Subcutaneous abdominal adipose tissue (tissue), 5 donors: ENCODE data around the gene MBLAC1.
A peak's percentile ranks its signal among the peaks of the same experiment; 100 is the strongest.

ENCODE experiments used
- H3K27ac ChIP-seq: one replicate; pipeline ENCODE4 v1.7.0; 2013; ENCODE audit warnings: low read depth, mild to moderate bottlenecking, inconsistent platforms, low read length, moderate library complexity
- H3K27me3 ChIP-seq, 5 donors: one replicate each; pipeline ENCODE4 v1.7.0; 2013; ENCODE audit warnings: low read length in 5 of 5, inconsistent platforms in 1 of 5; ENCODE audit not compliant: control insufficient read depth in 5 of 5, insufficient read depth in 4 of 5
- H3K36me3 ChIP-seq, 5 donors: one replicate each; pipeline ENCODE4 v1.7.0; 2013; ENCODE audit warnings: low read length in 5 of 5; ENCODE audit not compliant: control insufficient read depth in 5 of 5, insufficient read depth in 5 of 5
- H3K4me1 ChIP-seq, 5 donors: one replicate each; pipeline ENCODE4 v1.7.0; 2013; ENCODE audit warnings: low read length in 5 of 5, mild to moderate bottlenecking in 3 of 5, moderate library complexity in 1 of 5; ENCODE audit not compliant: control insufficient read depth in 5 of 5, insufficient read depth in 5 of 5
- H3K4me3 ChIP-seq, 5 donors: one replicate each; pipeline ENCODE4 v1.7.0; 2013; ENCODE audit warnings: low read length in 5 of 5, low read depth in 1 of 5
- H3K9ac ChIP-seq, 5 donors: one replicate each; pipeline ENCODE4 v1.7.0; 2013; ENCODE audit warnings: low read length in 5 of 5, mild to moderate bottlenecking in 4 of 5, moderate library complexity in 3 of 5
- H3K9me3 ChIP-seq, 5 donors: one replicate each; pipeline ENCODE4 v1.7.0; 2013; ENCODE audit warnings: low read length in 5 of 5; ENCODE audit not compliant: control insufficient read depth in 5 of 5
- donor health status: healthy.
- donor health status: healthy.
- donor health status: healthy.
- donor health status: healthy.
- donor health status: healthy.

The MBLAC1 gene

DNA sequence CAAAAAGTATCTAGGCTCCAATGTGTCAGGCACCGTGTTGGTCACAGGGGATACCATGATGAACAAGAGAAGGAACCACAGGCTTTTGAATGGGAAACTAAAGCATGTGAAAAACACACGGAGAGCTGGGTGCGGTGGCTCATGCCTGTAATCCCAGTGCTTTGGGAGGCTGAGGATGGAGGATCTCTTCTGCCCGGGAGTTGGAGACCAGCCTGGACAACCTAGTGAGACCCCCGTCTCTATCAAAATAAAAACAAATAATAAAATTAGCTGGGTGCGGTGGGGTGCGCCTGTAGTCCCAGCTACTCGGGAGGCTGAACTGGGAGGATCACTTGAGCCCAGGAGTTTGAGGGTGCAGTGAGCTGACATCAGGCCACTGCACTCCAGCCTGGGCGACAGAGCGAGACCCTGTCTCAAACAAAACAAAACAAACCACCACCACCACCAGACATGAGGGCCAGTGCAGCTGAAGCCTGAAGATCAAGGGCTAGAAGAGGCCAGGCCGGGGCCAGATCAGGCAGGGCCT lies 38.6 kb upstream of the MBLAC1 start:
- Histone ChIP-seq H3K9me3 (no peaks in the 10 kb centered on the region), H3K4me3 (peak overlapping the region; percentile 72 to 96 (median 91)), H3K4me1 (peaks cover 8 to 32% (median 21%) of the 10 kb centered on the region in 5 donors), H3K9ac (peak overlapping the region; percentile 57 to 94 (median 89)), H3K27ac (peak overlapping the region; percentile 87), H3K36me3 (peaks cover 6 to 30% (median 29%) of the 10 kb centered on the region in 5 donors), H3K27me3 (no peaks in the 10 kb centered on the region)

GRCh38 chr7:100088621-100089457 lies 37.9 kb upstream of the MBLAC1 start, which contains the start of gene COPS6:
TSS of gene COPS6 (plus strand) at chr7:100088969. CDS start at chr7:100088991, 22 bp downstream.
- no peaks in the 10 kb centered on the region for H3K9me3 ChIP-seq
- H3K4me1 ChIP-seq: peaks cover 10 to 39% (median 28%) of the 10 kb centered on the region in 5 donors
- peak within 1 kb of the TSS; percentile 57 to 94 (median 89) for H3K9ac ChIP-seq
- H3K27me3 ChIP-seq: no peaks in the 10 kb centered on the region
- peak within 1 kb of the TSS; percentile 87 for H3K27ac ChIP-seq
- H3K4me3 ChIP-seq: peak within 1 kb of the TSS; percentile 89 to 96 (median 94)
- peaks cover 6 to 37% (median 35%) of the 10 kb centered on the region in 5 donors for H3K36me3 ChIP-seq

DNA sequence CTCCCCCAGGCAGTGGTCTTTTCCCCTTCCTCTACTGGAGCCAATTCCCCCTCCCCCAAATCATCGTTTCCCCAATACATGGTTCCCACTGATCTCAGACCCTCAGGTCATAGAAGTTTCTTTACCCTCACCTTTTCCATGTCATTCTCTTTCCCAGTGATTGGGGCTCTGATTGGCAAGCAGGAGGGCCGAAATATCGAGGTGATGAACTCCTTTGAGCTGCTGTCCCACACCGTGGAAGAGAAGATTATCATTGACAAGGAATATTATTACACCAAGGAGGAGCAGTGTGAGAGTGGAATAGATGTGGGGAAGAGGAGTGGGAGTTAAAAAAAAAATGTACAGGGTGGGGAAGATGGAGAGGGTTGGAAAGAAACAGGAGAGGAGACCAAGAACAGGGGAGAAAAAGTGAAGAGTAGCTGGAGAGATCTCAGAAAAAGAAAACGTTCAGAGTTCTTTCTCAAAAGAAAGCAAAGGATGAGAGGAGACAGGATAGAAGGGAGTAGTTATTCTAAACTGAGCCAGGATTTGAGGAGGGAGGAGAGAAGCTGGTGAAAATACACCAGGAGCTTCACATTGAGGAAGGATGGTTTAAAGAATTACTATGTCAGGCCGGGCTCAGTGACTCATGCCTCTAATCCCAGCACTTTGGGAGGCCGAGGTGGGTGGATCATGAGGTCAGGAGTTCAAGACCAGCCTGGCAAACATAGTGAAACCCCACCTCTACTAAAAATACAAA lies 37.1 kb upstream of the MBLAC1 start:
- peaks cover 6 to 45% (median 43%) of the 10 kb centered on the region in 5 donors for H3K36me3 ChIP-seq
- no peaks in the 10 kb centered on the region for H3K27me3 ChIP-seq
- no peaks in the 10 kb centered on the region for H3K9me3 ChIP-seq
- peak overlapping the region; percentile 46 for H3K27ac ChIP-seq
- peak overlapping the region; percentile 12 to 94 (median 87) for H3K9ac ChIP-seq
- H3K4me3 ChIP-seq: peak overlapping the region; percentile 89 to 96 (median 94)
- peaks cover 10 to 45% (median 34%) of the 10 kb centered on the region in 5 donors for H3K4me1 ChIP-seq

- Histone ChIP-seq H3K9ac (no peak overlapping the region), H3K27ac (no peak overlapping the region), H3K4me1 (peaks cover 10 to 45% (median 34%) of the 10 kb centered on the region in 5 donors), H3K9me3 (no peaks in the 10 kb centered on the region), H3K27me3 (no peaks in the 10 kb centered on the region), H3K4me3 (no peak overlapping the region), H3K36me3 (peaks cover 6 to 56% (median 52%) of the 10 kb centered on the region in 5 donors)
Measured at GRCh38 chr7:100090527-100091410, 36.0 kb upstream of the MBLAC1 start.

- no peaks in the 10 kb centered on the region for H3K27me3 ChIP-seq
- no peaks in the 10 kb centered on the region for H3K9me3 ChIP-seq
- no peak overlapping the region for H3K4me3 ChIP-seq
- H3K9ac ChIP-seq: no peak overlapping the region
- peaks cover 10 to 45% (median 34%) of the 10 kb centered on the region in 5 donors for H3K4me1 ChIP-seq
- peaks cover 6 to 64% (median 60%) of the 10 kb centered on the region in 5 donors for H3K36me3 ChIP-seq
- H3K27ac ChIP-seq: no peak overlapping the region
Measured at GRCh38 chr7:100091411-100092181, 35.2 kb upstream of the MBLAC1 start.

- Histone ChIP-seq H3K27ac (no peak overlapping the region), H3K9ac (no peak overlapping the region), H3K27me3 (no peaks in the 10 kb centered on the region), H3K9me3 (no peaks in the 10 kb centered on the region), H3K36me3 (peaks cover 6 to 78% (median 72%) of the 10 kb centered on the region in 5 donors), H3K4me3 (no peak overlapping the region), H3K4me1 (peaks cover 10 to 42% (median 32%) of the 10 kb centered on the region in 5 donors)
Measured at GRCh38 chr7:100093054-100093453, 33.7 kb upstream of the MBLAC1 start.

DNA sequence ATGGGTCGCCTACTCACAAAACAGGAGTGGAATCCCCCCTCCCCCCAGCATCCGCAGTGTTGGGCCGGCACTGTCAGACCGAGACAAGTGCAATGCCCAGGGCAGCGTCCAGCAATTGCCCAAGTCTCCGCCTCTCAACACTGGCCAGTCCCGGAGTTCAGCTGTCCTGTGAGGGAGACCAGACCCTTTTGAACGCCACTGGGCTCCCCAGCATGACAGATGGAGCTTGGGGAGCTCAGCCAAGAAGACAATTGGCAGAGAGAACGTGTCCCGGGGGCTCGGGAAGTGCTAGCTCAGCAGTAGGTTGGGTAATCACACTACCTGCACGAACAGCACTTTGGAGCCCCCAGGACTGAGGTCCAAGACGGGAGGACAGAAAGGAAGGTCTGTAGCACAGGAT lies 33.3 kb upstream of the MBLAC1 start:
- Histone ChIP-seq H3K4me1 (peaks cover 8 to 38% (median 28%) of the 10 kb centered on the region in 5 donors), H3K27ac (no peak overlapping the region), H3K9ac (peak overlapping the region in 1 of 5 donors; percentile 48)

GRCh38 chr7:100093925-100094486 lies 32.8 kb upstream of the MBLAC1 start:
- Histone ChIP-seq H3K4me3 (peak overlapping the region in 2 of 5 donors; percentile 9 to 25), H3K27ac (no peak overlapping the region), H3K9ac (peak overlapping the region in 1 of 5 donors; percentile 48), H3K4me1 (peaks cover 7 to 40% (median 27%) of the 10 kb centered on the region in 5 donors), H3K27me3 (no peaks in the 10 kb centered on the region), H3K36me3 (peaks cover 6 to 87% (median 82%) of the 10 kb centered on the region in 5 donors), H3K9me3 (no peaks in the 10 kb centered on the region)

More for the DNA sequence above, 33.3 kb upstream of the MBLAC1 start:
- Histone ChIP-seq H3K4me3 (peak overlapping the region in 2 of 5 donors; percentile 9 to 25), H3K27me3 (no peaks in the 10 kb centered on the region), H3K36me3 (peaks cover 6 to 82% (median 77%) of the 10 kb centered on the region in 5 donors), H3K9me3 (no peaks in the 10 kb centered on the region)
